HG03175 (cell line): Measurements from ENCODE around the gene LRRC74A.

Experiments used
- ATAC-seq: cut with Tn5 transposase; IDR thresholded peaks from one replicate; pipeline ENCODE4 v1.9.1; 2021; ENCODE audit warnings: mild to moderate bottlenecking, moderate library complexity; ENCODE audit not compliant: unreplicated experiment

LRRC74A gene

DNA sequence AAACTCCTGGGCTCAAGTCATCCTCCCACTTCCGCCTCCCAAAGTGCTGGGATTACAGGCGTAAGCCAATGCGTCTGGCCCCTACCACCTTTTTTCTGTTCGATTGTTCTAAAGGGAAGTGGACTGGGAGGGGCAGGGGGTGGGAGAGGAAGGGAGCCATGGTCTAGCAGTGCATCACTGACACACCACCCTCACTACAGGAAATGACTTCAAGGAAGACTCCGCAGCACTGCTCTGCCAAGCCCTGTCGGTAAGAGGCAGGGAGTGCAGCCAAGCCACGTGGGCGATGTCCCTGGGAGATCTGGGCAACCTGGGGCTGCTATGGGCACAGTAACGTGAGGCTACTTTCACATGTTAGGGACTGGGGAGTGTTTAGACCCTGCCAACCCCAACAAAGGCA is 18.0 kb downstream of the LRRC74A start:
- ATAC-seq, result no peak

DNA sequence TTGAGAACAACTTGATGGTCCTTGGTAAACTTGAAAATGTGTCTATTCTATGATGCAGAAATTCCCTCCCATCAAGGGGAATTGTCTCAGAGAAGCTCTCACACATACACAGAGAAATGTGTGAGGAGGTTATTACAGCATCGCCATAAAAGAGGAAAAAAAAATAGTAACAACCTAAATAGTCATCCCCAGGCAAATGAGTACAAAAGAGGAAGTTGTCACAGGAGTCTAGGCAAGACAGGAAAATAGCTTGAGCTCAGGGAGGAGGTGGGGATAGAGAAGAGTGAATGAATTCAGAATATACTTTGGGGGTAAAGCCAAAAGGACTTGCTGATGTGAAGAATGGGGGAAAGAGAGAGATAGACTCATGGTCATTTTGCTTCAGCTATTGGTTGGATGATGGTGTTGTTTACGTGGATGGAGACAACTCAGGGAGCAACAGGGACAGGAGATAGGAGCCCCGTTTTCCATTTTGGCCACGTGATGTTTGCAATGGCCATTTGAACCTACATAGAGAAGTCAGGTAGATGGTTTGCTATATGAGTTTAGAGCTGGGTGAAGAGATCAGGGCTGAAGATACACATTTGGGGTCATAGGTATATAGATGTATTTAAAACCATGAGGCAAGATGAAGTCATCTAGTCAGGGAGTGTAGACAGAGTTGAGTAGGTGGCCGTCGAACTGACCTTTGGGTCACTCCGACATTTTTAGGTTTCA is 20.3 kb downstream of the LRRC74A start:
- no peak for ATAC-seq

GRCh38 chr14:76848879-76849278 is 22.7 kb downstream of the LRRC74A start:
- ATAC-seq, result no peak

GRCh38 chr14:76855066-76855465 is 28.9 kb downstream of the LRRC74A start:
- no peak for ATAC-seq

DNA sequence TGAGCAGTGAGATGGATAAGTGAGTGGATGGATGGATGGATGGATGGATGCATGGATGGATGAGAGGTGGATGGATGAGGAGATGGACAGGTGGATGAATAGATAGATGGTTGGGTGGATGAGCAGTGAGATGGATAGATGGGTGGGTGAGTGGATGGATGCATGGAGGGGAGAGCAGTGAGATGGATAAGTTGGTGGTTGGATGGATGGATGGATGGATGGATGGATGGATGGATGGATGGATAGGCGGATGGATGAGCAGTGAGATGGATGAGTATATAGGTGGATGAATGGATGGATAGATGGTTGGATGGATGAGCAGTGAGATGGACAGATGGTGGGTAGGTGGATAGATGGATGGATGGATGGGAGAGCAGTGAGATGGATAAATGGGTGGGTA is 30.6 kb downstream of the LRRC74A start:
- ATAC-seq, result no peak

- ATAC-seq, result no peak
Measured at GRCh38 chr14:76861574-76862255, 35.5 kb downstream of the LRRC74A start.

GRCh38 chr14:76862546-76863282 is 36.5 kb downstream of the LRRC74A start:
- no peak for ATAC-seq

GRCh38 chr14:76863724-76864407 is 37.7 kb downstream of the LRRC74A start:
- no peak for ATAC-seq

- ATAC-seq, result no peak
Measured at GRCh38 chr14:76866456-76866855, 40.2 kb downstream of the LRRC74A start.

- no peak for ATAC-seq
Measured at GRCh38 chr14:76867516-76868453, 41.6 kb downstream of the LRRC74A start.

DNA sequence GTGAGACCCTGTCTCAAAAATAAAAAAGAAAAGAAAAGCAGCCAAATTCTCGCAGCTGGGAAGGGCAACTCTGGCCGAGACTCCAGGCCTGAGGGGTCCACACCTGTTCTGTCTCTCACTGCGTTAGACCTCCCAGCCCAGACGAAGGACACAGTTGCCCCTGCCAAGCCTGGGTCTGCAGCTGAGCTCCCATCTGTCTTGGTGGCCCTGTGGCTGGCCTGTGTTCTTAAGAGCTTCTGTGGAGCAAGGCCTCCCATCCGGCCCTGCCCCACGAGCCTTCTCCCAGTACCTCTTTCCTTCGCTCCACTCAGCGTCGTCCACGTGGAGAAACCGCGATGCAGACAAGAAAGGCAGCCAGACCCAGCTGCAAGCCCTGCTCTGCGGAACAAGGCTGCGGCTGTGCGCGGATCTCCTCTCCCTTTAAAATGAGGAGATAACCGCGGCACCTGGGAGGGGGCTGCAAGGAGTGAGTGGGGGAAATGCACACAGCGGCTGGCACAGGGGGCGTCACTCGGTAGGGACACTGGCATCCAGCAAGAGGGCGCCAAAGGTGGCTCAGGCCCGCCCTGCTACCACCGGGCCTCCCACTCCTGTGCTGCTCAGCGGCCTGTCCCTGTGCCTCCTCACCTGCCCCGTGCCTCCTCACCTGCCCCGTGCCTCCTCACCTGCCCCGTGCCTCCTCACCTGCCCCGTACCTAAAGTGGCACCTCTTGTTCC is 42.4 kb downstream of the LRRC74A start:
- no peak for ATAC-seq

- ATAC-seq, result no peak
Measured at GRCh38 chr14:76870166-76870565, 44.0 kb downstream of the LRRC74A start.

- ATAC-seq, result no peak
Measured at GRCh38 chr14:76872796-76873432, 46.7 kb downstream of the LRRC74A start.

GRCh38 chr14:76874734-76875133 is 48.5 kb downstream of the LRRC74A start:
- ATAC-seq, result no peak

DNA sequence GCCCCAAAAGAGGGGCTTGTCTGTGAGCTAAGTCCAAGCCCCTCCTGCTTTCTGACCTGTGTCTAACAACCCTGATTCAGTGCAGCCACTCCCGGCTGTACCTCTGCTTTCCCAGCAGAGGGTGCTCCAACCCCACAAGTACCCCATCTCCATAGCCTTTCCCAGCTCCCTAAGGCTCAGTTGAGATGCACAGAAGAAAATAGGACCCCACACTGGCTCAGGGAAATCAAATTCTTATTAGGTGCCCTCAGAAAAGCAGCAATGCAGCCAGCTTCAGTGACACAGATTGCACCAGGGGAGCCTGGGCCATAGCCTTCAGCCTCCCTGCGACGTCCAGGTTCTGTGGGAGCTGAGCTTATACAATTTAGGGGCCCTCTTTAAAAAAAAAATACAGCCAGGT is 49.9 kb downstream of the LRRC74A start:
- no peak for ATAC-seq

DNA sequence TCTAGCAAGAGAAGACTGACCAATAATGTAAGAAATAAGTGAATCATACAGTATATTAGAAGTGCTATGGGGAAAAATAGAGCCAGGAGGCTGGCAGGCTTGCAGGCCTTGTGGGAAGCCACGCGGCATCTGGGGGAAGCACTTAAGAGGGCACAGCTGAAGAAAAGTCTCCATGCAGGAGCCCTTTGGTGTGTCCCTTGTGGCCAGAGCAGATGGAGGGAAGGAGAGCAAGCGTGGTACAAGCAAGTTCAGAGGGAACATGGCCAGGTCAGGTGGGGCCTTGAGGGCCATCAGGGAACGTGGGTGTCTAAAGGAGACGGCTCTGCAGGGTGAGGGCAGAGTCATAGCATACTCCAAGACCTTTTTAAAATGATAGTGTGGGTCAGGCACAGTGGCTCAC is 51.7 kb downstream of the LRRC74A start:
- ATAC-seq, result no peak

DNA sequence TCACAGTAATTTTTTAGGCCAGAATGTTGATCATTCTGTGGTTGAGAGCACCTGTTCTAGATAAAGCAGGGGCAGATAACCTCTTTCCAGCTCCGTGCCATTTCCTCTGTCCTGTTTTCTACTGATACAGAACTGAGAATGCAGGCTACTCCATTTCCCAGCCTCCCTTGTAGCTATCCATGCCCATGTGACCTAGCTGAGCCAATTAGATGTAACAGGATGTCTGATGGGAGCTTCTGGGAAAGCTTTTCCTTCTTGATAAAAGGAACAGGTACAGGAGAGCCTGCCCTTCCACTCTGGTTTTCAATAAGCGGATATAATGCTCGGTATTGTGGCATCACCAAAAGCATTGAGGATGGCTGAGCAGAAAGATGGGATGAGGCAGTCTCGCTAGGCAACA is 54.2 kb downstream of the LRRC74A start:
- ATAC-seq, result no peak

GRCh38 chr14:76881348-76881747 is 55.1 kb downstream of the LRRC74A start:
- ATAC-seq, result no peak

DNA sequence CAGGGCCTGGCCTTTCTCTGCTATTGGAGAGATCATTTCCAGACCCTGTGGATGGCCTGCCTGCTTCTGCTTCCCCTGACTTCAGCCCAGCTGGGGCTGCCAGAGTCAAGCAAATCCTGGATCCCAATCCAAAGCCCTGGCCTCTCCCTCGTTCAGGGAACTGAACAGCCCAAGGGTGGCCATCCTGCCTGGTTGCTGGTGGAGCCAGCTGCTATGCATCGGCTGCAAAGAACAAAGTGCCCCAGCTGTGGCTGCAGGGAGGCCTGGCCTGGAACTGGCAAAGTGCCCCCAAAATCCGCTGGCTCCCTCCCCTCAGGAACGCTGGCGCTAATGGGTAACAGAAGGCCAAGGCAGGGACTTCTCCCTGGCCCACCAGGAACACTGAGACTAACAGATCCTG is 56.4 kb downstream of the LRRC74A start:
- no peak for ATAC-seq
